Fibroblast of mammary gland (primary cell): ENCODE measurements around the gene TMEM42.

ENCODE experiments used
- DNase-seq: peaks from one replicate; pipeline ENCODE4 v3.0.0-alpha.2; 2010; ENCODE audit warnings: low read depth
- H3K4me3 ChIP-seq: 2 replicates; pipeline ENCODE4 v1.5.1; 2011; ENCODE audit warnings: low read depth, mild to moderate bottlenecking, low read length, moderate library complexity; ENCODE audit not compliant: control insufficient read depth
- TF ChIP-seq, protein P1 (sequence below): conservative IDR thresholded peaks from 2 replicates; pipeline ENCODE4 v1.5.1; 2011; ENCODE audit warnings: low read depth, low read length, inconsistent platforms; ENCODE audit not compliant: control insufficient read depth, insufficient read depth

TMEM42 gene

DNA sequence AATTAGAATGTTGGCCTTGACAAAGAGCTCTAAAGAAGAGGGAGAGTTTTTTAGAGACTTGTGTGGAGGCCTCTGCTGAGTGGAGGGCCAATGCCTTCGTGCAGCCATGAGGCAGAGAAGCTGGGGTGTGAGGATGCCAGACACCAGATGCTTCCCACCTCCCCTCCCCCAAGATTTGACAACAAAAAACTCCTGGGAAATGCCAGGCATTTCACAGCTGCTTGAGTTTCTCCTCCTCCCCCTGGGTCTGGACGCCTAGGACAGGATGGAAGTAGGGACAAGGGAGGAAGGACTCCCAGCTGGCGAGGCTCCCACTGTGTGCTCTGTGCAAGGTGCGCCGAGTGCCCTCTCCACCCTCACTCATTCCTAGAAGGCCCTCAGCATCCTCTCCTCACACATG, 32.8 kb downstream of the TMEM42 start:
- TF ChIP-seq, protein P1, sequence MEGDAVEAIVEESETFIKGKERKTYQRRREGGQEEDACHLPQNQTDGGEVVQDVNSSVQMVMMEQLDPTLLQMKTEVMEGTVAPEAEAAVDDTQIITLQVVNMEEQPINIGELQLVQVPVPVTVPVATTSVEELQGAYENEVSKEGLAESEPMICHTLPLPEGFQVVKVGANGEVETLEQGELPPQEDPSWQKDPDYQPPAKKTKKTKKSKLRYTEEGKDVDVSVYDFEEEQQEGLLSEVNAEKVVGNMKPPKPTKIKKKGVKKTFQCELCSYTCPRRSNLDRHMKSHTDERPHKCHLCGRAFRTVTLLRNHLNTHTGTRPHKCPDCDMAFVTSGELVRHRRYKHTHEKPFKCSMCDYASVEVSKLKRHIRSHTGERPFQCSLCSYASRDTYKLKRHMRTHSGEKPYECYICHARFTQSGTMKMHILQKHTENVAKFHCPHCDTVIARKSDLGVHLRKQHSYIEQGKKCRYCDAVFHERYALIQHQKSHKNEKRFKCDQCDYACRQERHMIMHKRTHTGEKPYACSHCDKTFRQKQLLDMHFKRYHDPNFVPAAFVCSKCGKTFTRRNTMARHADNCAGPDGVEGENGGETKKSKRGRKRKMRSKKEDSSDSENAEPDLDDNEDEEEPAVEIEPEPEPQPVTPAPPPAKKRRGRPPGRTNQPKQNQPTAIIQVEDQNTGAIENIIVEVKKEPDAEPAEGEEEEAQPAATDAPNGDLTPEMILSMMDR: no peak
- H3K4me3 ChIP-seq: no peak overlapping the region
- no peak for DNase-seq

DNA sequence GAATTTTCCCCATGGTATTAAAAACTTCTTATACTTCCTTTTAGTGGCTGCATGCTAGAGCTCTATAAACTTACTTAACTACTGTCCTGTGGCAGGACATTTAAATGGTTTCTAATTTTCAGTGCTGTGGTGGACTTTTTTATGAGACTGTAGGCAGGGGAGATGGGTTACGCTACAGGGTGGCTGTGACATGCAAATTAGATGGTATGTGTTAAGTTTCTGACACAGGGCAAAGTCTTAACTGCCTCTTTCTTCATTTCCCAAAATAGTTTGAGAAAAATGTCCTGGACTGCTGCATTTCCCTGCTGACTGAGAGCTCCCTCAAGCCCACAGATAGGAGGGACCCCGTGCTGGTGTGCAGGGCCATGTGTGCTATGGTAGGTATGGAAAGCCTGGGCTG, 34.7 kb downstream of the TMEM42 start:
- TF ChIP-seq, protein P1: no peak
- DNase-seq: no peak
- no peak overlapping the region for H3K4me3 ChIP-seq

DNA sequence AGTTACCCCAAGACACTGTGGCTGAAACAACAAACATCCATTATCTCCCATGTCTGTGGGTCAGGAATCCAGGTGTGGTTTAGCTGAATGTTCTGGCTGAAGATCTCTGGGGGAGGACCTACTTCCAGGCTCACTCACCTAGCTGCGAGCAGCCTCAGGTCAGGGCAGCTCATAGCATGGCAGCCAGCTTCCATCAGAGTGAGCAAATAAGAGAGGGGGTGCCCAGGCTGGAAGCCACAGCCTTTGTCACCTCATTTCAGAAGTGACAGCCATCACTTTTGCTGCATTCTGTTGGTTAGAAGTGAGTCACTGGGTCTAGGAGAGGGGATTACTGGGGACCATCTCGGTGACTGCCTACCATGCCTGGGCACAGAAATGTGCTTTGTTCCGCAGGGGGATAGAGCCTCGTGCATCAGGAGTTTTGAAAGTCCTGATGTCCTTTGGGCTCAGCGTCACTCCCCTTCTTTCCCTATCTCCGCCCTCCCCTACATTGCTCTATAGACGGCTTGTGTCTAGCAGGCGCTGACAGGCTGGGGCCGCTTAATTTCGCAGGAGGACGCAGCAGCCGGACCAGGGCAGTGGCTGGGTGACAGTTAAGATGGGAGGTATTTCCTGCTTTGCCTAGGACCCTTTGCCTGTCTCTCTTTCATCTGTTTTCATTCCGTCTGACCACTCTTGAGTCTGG, 38.1 kb downstream of the TMEM42 start:
- H3K4me3 ChIP-seq: no peak overlapping the region
- DNase-seq: no peak
- TF ChIP-seq, protein P1: no peak

DNA sequence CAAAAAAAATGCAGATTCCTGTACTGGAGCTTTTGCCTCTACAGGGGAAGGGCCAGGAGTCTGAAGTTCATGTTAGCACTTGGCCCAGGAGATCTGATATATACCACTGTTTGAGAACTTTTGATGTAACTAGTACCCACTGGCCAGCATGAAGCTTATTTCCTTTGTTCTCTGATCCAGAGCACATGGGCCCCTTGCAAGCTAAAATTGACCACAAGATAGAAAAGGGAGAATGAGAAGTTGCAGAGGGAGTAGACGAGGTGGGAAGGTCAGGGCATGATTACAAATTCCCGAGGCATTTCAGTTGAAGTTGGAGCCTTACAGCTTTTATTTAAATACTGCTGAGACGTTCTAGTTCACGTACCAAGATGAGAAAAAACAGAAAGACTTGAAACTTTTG, 40.9 kb downstream of the TMEM42 start:
- no peak for DNase-seq
- no peak overlapping the region for H3K4me3 ChIP-seq
- TF ChIP-seq, protein P1: no peak

DNA sequence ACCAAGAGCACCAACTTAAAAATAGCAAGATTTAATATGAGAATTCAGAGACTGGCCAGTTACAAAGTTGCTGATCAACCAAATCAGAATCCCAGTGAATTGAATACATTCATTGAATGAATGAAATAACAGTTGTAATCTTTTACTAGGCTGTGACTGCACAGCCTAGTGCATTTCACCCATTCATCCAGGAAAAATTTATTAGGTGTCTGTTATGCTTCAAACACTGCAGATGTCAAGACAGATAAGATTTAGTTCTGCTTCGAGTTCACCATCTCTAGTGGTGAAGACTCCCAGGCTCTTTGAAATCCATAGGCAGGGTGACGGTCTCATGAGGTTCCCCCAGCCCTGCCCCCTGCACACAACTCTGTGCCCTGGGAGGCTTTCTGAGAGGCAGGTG, 41.6 kb downstream of the TMEM42 start:
- TF ChIP-seq, protein P1: no peak
- no peak overlapping the region for H3K4me3 ChIP-seq
- no peak for DNase-seq

DNA sequence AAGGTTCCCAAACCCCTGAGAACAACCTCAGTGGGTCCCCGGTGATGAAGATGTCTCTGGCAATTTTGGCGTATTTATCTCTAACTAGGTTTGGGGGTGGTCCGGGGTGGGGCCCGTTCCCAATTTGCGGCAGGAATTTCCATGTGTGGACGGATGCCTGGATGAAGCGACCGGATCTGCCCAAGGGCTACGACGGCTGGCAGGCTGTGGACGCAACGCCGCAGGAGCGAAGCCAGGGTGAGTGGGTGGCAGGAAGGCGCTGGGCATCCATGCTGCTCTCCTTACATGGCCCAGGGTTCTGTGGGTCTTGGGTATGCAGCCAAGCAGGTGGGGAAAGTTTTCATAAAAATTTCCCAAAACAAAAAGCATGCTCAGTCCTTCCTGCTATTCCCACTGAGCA, 42.0 kb downstream of the TMEM42 start:
- no peak overlapping the region for H3K4me3 ChIP-seq
- TF ChIP-seq, protein P1: no peak
- no peak for DNase-seq
